HTERT RPE-1 (cell line): ENCODE measurements around the gene OSCP1.
"Not testable (repeated sequence)": the region's sequence is repeated elsewhere in the genome, so short reads cannot be mapped to it uniquely, and the experiment has no call there.

Experiments
- in situ Hi-C: fragments of 300-500 bp; cut with MboI; formaldehyde crosslinking; loops from 4 replicates; pipeline ENCODE4 v1.14.3; 2020; ENCODE audit warnings: low sequenced_read_pairs

OSCP1 gene, protein sequence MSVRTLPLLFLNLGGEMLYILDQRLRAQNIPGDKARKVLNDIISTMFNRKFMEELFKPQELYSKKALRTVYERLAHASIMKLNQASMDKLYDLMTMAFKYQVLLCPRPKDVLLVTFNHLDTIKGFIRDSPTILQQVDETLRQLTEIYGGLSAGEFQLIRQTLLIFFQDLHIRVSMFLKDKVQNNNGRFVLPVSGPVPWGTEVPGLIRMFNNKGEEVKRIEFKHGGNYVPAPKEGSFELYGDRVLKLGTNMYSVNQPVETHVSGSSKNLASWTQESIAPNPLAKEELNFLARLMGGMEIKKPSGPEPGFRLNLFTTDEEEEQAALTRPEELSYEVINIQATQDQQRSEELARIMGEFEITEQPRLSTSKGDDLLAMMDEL

DNA sequence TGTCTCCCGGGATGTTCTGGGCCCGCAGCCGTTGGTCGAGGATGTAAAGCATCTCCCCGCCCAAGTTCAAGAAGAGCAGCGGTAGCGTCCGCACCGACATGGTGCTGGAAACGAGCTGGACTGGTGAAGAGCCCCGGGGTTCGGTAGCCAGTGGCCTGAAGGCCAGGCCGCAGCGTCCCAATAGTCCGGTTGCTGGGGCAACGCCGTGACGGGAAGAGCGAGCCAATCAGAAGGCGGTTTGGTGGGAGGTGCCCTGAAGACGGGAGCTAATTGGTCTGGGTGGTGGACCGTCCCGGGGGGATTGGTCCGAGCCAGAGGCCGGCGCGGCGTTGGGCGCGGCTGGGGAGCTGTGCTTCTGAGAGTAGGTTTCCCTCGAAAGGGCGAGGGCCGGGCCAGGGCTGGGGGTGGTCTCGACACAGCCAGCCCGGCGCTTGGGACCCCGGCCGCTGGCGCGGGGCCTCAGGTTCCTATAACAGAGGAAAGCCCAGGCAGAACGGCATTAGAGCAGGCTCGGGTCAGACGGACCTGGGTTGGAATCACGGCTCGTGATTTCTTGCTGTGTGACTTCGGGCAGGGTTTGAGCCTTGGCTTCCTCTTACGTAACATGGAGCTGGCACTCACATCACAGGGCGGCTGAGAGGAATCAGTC lies at the start of gene OSCP1:
OSCP1 (minus strand) TSS at position 182 of the 649 bp plus-strand sequence; CDS start at position 100, 82 bp downstream.
- in situ Hi-C loops, result no loop called here

- in situ Hi-C loops, result no loop called here
Measured at GRCh38 chr1:36497207-36497606, 47.0 kb upstream of the OSCP1 start.

DNA sequence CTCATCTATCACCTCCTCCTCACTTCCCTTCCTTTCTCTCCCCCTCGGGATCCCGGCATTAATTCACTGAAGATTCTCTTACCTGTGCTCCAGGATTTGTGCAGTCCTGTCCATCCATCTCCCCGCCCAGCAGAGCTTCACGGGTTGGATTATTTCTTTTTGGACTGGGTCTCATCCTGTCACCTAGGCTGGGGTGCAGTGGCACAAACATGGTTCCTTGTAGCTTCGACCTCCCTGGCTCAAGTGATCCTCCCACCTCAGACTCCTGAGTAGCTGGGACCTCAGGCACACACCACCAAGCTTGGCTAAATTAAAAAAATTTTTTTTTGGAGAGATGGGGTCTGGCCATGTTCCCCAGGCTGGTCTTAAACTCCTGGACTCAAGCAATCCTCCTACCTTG lies 44.7 kb upstream of the OSCP1 start:
- in situ Hi-C loops, result no loop called here

- in situ Hi-C loops, result no loop called here
Measured at GRCh38 chr1:36493524-36493923, 43.3 kb upstream of the OSCP1 start.

- in situ Hi-C loops, result no loop called here
Measured at GRCh38 chr1:36492491-36492890, 42.2 kb upstream of the OSCP1 start.

DNA sequence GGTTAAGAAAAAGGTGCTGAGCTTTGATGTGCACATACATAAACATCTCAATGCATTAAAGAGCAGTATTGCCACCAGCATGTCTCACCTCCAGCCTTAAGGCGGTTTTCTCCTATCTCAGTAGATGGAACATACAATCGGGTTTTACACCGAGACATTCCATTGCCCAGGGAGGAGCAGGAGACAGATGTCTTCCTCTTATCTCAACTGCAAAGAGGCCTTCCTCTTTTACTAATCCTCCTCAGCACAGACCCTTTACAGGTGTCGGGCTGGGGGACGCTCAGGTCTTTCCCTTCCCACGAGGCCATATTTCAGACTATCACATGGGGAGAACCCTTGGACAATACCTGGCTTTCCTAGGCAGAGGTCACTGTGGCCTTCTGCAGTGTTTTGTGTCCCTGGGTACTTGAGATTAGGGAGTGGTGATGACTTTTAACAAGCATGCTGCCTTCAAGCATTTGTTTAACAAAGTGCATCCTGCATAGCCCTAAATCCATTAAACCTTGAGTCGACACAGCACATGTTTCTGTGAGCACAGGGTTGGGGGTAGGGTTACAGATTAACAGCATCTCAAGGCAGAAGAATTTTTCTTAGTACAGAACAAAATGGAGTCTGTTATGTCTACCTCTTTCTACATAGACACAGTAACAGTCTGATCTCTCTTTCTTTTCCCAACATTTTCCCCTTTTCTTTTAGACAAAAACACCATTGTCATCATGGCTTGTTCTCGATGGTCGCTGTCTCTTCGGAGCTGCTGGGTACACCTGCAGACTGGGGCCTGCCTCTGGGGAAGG lies 39.2 kb upstream of the OSCP1 start:
- in situ Hi-C loops, result not testable (repeated sequence)

GRCh38 chr1:36487906-36488305 lies 37.7 kb upstream of the OSCP1 start:
- in situ Hi-C loops, result no loop called here

- in situ Hi-C loops, result not testable (repeated sequence)
Measured at GRCh38 chr1:36487336-36487725, 37.1 kb upstream of the OSCP1 start.

- in situ Hi-C loops, result no loop called here
Measured at GRCh38 chr1:36486439-36487335, 36.4 kb upstream of the OSCP1 start.

- in situ Hi-C loops, result no loop called here
Measured at GRCh38 chr1:36486093-36486438, 35.8 kb upstream of the OSCP1 start.

DNA sequence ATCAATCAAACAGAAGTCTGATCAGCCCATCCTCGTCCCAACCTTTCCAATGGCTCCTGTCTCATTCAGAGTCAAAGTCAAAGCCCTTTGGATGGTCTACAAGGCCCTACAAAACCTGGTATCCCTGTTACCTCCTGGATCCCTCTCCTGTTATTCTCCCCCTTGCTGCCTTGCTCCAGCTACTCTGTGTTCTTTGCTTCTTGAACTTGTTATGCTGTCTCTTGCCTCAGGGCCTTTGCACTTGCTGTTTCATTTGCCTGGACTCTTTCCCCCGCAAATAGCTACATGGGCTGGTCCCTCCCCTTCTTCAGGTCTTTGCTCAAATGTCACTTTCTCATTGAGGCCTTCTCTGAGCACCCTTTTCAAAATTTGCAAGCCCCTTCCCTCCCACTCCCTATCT lies 33.8 kb upstream of the OSCP1 start:
- in situ Hi-C loops, result no loop called here

DNA sequence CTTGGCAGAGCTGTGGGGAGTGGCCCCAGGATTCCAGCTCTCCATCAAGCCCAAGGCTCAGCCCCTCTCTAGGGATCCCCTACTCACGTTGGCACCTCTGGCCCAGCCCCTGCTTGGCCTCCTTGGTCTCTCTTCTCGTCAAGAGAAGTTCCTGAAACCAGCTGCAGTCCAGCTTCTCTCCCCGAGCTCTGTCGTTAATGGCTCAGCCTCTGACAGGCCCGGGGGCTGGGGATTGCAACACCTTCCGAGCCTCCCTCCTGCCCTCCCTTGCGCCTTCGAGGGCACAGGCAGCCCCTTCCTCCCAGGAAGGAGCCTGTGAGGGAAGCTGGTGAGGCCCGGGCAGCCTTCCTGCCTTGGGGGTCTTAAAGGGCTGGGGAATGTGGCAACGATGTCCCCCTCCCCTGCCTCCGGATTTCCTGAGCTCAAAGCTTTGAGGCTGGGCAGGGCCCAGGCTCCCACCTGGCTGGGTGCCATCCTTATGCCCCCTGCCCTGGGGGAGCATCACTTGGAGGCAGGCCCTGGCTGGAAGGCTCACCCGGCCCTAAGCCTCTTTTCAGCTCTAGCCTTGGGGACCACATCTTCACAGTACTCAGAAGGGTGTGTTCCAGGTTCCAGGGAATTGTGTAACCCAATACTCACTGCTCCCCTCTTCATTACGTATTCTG lies 32.6 kb upstream of the OSCP1 start, which contains the start of gene CSF3R:
CSF3R (minus strand) TSS at position 190 of the 665 bp plus-strand sequence. CDS start 3,417 bp downstream, outside the sequence.
- in situ Hi-C loops, result no loop called here

DNA sequence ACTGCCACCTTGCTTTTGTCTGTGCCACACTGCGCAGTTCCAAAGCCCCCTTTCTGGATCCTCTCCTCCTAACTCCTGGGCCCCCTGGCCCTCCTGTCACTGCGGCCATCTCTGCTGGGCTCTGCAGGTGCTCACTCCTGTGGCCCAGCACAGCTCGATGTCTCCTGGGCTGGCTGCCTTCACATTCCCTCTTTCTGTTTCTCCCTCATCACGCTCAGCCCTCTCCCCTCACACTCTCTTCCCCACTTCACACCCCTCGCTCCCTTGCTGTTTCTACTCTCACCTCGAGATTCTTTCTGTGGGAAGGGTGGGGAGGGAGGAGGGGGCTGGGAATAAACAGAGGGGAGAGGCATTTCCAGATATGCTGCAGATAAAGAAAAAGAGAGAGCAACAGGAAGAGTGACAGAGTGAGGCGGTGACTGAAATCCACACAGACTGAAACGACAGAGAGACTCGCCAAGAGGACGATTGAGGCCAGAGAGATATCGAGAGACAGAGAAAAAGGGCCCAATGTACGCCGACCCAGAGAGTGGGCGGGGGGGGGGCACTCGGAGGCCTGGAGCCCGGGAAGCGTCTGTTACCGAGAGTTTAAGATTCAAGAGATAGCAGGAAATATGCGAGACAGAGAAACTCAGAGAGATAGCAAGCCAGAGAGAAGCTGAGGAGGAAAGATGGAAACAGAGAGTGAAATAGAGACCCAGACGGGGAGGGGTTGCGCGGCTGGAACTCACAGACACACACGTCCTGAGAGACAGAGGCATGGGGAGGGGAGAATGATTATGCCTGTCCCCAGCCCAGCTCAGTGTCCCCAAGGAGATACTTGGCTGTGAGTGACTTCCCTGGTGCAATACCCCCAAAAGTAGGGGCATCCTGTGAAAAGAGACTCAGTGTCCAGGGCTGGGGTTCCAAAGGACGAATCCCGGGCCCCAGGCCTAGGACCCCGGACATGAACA lies 31.8 kb upstream of the OSCP1 start:
- in situ Hi-C loops, result no loop called here

- in situ Hi-C loops, result no loop called here
Measured at GRCh38 chr1:36481091-36481490, 30.8 kb upstream of the OSCP1 start.

GRCh38 chr1:36480161-36480560 lies 29.9 kb upstream of the OSCP1 start:
- in situ Hi-C loops, result no loop called here

DNA sequence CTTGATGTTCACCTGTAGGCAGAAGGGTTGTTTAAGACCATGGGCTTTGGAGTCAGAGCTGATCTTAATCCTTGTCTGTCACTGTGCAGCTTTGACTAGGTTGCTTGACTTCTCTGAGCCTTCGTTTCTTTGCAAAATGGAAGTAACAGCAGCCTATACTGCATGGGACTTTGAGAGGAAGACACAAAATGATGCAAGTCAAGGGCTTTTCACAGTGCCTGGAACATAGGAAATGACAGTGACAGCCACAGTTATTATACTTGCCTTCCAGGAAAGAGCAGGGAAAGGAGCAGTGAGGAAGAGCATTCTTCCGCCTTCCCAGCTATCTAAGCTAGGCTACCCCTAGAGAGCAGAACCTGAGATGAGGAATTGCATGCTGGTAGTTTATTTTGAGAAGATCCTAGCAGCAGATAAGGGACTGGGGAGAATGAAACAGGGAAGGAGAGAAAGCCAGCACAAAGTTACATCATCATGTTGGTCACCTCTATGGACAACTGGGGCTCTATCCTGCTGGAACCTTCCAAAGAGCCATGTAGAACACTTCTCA lies 29.3 kb upstream of the OSCP1 start:
- in situ Hi-C loops, result no loop called here

DNA sequence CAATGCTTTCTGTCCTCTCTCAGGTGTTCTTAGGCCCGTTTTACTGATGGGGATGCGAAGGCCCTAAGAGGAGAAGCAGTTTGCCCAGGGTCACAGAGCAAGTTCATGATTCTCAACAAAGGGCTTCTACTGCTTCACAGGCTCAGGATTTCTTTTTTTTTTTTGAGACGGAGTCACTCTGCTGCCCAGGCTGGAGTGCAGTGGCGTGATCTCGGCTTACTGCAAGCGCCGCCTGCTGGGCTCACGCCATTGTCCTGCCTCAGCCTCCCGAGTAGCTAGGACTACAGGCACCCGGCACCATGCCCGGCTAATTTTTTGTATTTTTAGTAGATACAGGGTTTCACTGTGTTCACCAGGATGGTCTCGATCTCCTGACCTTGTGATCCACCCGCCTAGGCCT lies 27.4 kb upstream of the OSCP1 start:
- in situ Hi-C loops, result not testable (repeated sequence)

- in situ Hi-C loops, result no loop called here
Measured at GRCh38 chr1:36476945-36477344, 26.7 kb upstream of the OSCP1 start.
